ENCODE results near the gene PTCD3.

PTCD3 gene

DNA sequence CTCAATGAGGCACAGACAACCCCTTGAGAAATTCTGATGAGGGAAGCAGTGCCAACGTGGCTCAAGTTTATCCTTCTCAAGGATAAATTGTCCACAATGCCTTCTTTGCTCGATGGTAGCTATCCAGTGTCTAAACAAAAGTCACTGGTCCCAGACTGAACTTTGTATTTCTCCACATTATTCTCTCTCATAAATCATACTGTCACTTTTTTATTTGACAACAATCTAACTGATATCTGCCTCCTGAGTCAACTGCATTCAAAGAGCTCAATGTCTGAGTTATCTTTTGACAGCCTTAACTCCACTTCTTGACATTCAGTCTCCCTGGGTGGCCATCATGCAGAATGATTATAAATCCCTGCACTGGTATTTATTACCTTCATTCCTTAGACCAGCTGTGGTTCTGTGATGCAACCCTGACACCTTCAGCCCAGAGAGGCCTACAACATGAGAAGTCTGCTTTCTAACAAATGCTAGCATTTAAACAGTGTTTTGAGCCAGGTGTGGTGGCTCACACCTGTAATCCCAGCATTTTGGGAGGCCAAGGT lies 51.0 kb downstream of the PTCD3 start:
- no peaks in the 10 kb centered on the region for H4K20me1 ChIP-seq (ENCODE audit: low read depth, low read length)
- H3K4me2 ChIP-seq (ENCODE audit: low read depth, low read length, poor library complexity, severe bottlenecking): no peak overlapping the region
- H3K9ac ChIP-seq (ENCODE audit: low read length): no peak overlapping the region
- H3F3A ChIP-seq (ENCODE audit: insufficient read depth): peaks cover 8% of the 10 kb centered on the region
- no peaks in the 10 kb centered on the region for H3K9me2 ChIP-seq (replicated peaks; ENCODE audit: insufficient read depth, low read length)
- peaks cover 32% of the 10 kb centered on the region; the same call in 1 of the 2 replicates for H3K36me3 ChIP-seq (ENCODE audit: low read length)
- H3K4me3 ChIP-seq (ENCODE audit: insufficient read depth, low read length, poor library complexity, severe bottlenecking): no peak overlapping the region
- TF ChIP-seq EZH2phosphoT487 (conservative IDR thresholded peaks at IDR 0.05; ENCODE audit: low read length): no peak
- H3K27ac ChIP-seq (ENCODE audit: low read depth, low read length): no peak overlapping the region
- no peak overlapping the region for H2AFZ ChIP-seq (ENCODE audit: low read depth, low read length, severe bottlenecking)
- H3K9me3 ChIP-seq (ENCODE audit: insufficient read depth, low read length): no peaks in the 10 kb centered on the region
- no peaks in the 10 kb centered on the region for H3K79me2 ChIP-seq (ENCODE audit: insufficient read depth, low read length)
- no peaks in the 10 kb centered on the region for H3K27me3 ChIP-seq (ENCODE audit: low read length)

DNA sequence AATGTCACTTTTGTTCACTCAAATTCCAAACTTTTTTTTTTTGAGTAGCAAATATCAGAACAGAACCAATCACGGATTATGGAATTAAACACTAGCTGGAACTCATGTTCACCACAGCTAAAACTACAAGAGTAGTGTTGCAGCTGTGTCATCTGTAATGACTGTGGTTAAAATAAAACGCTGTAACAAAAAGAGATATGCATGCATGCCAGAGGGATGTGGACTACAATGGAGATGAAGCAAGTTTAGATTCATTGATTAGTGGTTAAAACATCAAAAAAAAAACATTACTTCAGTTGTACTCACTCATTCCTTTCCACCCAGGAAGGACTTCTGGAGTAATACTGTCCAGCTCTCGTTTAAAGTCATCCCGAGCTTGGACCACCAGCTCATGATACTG lies 52.3 kb downstream of the PTCD3 start:
- no peak overlapping the region for H3K9ac ChIP-seq (ENCODE audit: low read length)
- peaks cover 2% of the 10 kb centered on the region for H3F3A ChIP-seq (ENCODE audit: insufficient read depth)
- H3K9me2 ChIP-seq (replicated peaks; ENCODE audit: insufficient read depth, low read length): no peaks in the 10 kb centered on the region
- peaks cover 35% of the 10 kb centered on the region; the same call in 1 of the 2 replicates for H3K36me3 ChIP-seq (ENCODE audit: low read length)
- TF ChIP-seq, protein P1, sequence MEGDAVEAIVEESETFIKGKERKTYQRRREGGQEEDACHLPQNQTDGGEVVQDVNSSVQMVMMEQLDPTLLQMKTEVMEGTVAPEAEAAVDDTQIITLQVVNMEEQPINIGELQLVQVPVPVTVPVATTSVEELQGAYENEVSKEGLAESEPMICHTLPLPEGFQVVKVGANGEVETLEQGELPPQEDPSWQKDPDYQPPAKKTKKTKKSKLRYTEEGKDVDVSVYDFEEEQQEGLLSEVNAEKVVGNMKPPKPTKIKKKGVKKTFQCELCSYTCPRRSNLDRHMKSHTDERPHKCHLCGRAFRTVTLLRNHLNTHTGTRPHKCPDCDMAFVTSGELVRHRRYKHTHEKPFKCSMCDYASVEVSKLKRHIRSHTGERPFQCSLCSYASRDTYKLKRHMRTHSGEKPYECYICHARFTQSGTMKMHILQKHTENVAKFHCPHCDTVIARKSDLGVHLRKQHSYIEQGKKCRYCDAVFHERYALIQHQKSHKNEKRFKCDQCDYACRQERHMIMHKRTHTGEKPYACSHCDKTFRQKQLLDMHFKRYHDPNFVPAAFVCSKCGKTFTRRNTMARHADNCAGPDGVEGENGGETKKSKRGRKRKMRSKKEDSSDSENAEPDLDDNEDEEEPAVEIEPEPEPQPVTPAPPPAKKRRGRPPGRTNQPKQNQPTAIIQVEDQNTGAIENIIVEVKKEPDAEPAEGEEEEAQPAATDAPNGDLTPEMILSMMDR (IDR thresholded peaks at IDR 0.05; ENCODE audit: insufficient read depth, low read length, poor library complexity, severe bottlenecking): no peak
- TF ChIP-seq EZH2phosphoT487 (conservative IDR thresholded peaks at IDR 0.05; ENCODE audit: low read length): no peak
- H4K20me1 ChIP-seq (ENCODE audit: low read depth, low read length): no peaks in the 10 kb centered on the region
- H2AFZ ChIP-seq (ENCODE audit: low read depth, low read length, severe bottlenecking): no peak overlapping the region
- no peaks in the 10 kb centered on the region for H3K27me3 ChIP-seq (ENCODE audit: low read length)
- H3K4me2 ChIP-seq (ENCODE audit: low read depth, low read length, poor library complexity, severe bottlenecking): no peak overlapping the region
- H3K4me3 ChIP-seq (ENCODE audit: insufficient read depth, low read length, poor library complexity, severe bottlenecking): no peak overlapping the region
- no peaks in the 10 kb centered on the region for H3K9me3 ChIP-seq (ENCODE audit: insufficient read depth, low read length)
- no peak overlapping the region for H3K27ac ChIP-seq (ENCODE audit: low read depth, low read length)
- H3K79me2 ChIP-seq (ENCODE audit: insufficient read depth, low read length): no peaks in the 10 kb centered on the region

DNA sequence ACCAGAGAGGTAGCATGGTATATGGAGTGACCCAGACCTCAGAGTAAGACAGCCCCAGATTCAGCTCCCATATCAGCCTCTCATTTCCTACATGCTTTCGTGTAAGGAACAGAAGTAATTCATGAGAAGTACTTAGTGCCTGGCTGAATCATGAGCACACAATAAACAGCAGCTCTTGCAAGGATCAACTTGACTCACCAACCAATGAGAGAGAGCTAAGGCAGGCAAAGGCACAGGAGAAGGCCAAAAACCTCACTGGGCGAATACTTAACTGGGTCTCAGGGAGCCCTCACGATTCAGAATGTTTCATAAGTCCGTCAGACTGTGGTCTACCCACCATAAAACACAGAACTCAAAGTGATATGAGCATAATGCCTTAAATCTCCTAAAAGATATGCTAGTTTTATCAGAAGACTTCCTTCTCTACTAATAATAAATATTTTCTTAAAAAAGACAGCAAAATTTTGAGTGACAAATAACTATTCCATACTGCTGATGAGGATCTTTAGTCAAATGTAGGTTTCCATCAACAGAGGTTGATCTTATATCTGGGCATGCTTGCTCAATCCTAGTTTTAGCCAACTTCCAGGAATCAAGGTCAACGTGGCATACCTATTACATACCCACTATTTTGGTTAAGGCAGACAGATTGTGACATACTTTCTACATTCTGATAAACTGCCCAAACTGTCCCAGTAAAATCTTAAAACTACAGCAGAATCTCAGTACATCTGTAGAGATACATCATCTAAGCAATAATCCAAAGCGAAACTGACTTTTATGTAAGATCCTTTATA lies 54.3 kb downstream of the PTCD3 start:
- Histone ChIP-seq H3K79me2 (ENCODE audit: insufficient read depth, low read length) (no peaks in the 10 kb centered on the region), H4K20me1 (ENCODE audit: low read depth, low read length) (no peaks in the 10 kb centered on the region), H3K27ac (ENCODE audit: low read depth, low read length) (no peak overlapping the region), H2AFZ (ENCODE audit: low read depth, low read length, severe bottlenecking) (no peak overlapping the region), H3K9me3 (ENCODE audit: insufficient read depth, low read length) (no peaks in the 10 kb centered on the region), H3K36me3 (ENCODE audit: low read length) (peaks cover 40% of the 10 kb centered on the region), H3K27me3 (ENCODE audit: low read length) (no peaks in the 10 kb centered on the region), H3K9me2 (replicated peaks; ENCODE audit: insufficient read depth, low read length) (no peaks in the 10 kb centered on the region), H3K9ac (ENCODE audit: low read length) (no peak overlapping the region), H3F3A (ENCODE audit: insufficient read depth) (no peaks in the 10 kb centered on the region), H3K4me3 (ENCODE audit: insufficient read depth, low read length, poor library complexity, severe bottlenecking) (no peak overlapping the region), H3K4me2 (ENCODE audit: low read depth, low read length, poor library complexity, severe bottlenecking) (no peak overlapping the region)
- TF ChIP-seq, protein P1 (IDR thresholded peaks at IDR 0.05; ENCODE audit: insufficient read depth, low read length, poor library complexity, severe bottlenecking): no peak
- no peak for TF ChIP-seq EZH2phosphoT487 (conservative IDR thresholded peaks at IDR 0.05; ENCODE audit: low read length)

DNA sequence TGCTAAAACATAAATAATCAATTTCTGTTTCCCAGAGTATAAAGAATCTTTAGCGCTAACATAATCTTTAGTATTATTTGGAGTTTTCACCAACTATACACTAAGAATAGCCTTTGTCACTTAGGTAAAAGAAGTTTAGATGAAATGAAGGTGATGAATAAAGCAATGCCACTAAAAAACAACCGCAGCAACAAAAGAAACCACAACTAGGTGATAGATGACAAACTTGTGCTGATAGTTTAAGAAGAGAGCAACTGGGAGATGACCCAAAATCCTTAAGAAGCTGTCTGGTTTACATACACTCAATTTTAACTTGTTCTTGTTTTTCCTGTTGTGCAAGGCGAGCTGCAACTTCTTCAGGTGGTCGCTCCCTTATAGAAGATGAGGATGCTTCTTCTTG lies 64.4 kb downstream of the PTCD3 start:
- Histone ChIP-seq H3K36me3 (ENCODE audit: low read length) (peaks cover 23% of the 10 kb centered on the region; the same call in 1 of the 2 replicates), H3K4me2 (ENCODE audit: low read depth, low read length, poor library complexity, severe bottlenecking) (no peak overlapping the region)

More for the DNA sequence above, 64.4 kb downstream of the PTCD3 start:
- Histone ChIP-seq H3F3A (ENCODE audit: insufficient read depth) (peaks cover 1% of the 10 kb centered on the region; the same call in 1 of the 2 replicates), H3K27me3 (ENCODE audit: low read length) (no peaks in the 10 kb centered on the region), H2AFZ (ENCODE audit: low read depth, low read length, severe bottlenecking) (no peak overlapping the region), H4K20me1 (ENCODE audit: low read depth, low read length) (no peaks in the 10 kb centered on the region), H3K27ac (ENCODE audit: low read depth, low read length) (no peak overlapping the region), H3K9ac (ENCODE audit: low read length) (no peak overlapping the region), H3K9me2 (replicated peaks; ENCODE audit: insufficient read depth, low read length) (no peaks in the 10 kb centered on the region), H3K4me3 (ENCODE audit: insufficient read depth, low read length, poor library complexity, severe bottlenecking) (no peak overlapping the region), H3K79me2 (ENCODE audit: insufficient read depth, low read length) (peaks cover 2% of the 10 kb centered on the region; the same call in 1 of the 2 replicates), H3K9me3 (ENCODE audit: insufficient read depth, low read length) (no peaks in the 10 kb centered on the region)
- TF ChIP-seq, protein P1 (IDR thresholded peaks at IDR 0.05; ENCODE audit: insufficient read depth, low read length, poor library complexity, severe bottlenecking): no peak
- no peak for TF ChIP-seq EZH2phosphoT487 (conservative IDR thresholded peaks at IDR 0.05; ENCODE audit: low read length)

All from SU-DHL-6 (cell line).